ENCODE measurements around the gene PDE7B.

The PDE7B gene

DNA sequence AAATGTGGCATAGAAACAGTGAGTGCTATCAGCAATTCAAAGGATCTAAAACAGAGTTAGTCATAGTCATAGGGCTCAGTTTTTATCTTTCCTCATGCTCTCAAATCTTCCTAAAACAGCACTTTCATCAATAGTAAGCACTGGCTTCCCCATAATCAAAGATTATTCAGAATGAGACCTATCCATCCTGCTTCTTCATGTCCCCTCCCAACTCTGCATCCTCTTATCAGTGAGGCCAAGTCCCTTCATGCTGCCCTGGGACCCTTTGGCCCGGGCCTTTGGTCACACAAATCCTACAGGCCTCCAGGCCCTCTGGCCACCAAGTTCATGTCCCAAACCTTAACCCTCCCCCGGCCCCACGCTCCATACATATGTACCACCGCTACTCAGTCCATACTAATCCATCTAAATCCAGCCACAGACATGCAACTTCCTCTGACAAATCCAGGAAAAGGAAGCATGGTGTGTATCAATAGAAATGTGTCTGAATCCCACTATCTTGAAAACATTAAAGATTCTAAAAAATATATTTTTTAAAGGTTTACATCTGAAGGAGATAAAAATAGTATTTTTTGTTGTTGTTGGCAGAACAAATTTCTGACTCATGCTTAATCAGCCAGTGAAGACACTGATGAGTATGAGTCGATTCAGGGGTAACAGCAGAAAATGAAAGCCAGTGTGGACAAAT lies 143.5 kb downstream of the PDE7B start:
- H3F3A ChIP-seq (ENCODE audit: low read depth): no peaks in the 10 kb centered on the region
- H3K4me3 ChIP-seq (ENCODE audit: low read length, poor library complexity, severe bottlenecking): no peak overlapping the region
- H3K79me2 ChIP-seq (ENCODE audit: insufficient read depth, low read length): no peaks in the 10 kb centered on the region
- H3K9ac ChIP-seq (ENCODE audit: low read depth, low read length, poor library complexity, severe bottlenecking): no peak overlapping the region
- H3K36me3 ChIP-seq (ENCODE audit: insufficient read depth, low read length): no peaks in the 10 kb centered on the region
- no peaks in the 10 kb centered on the region for H3K27me3 ChIP-seq (ENCODE audit: insufficient read depth, low read length, poor library complexity, severe bottlenecking)
- no peaks in the 10 kb centered on the region for H4K20me1 ChIP-seq (ENCODE audit: insufficient read depth, low read length, poor library complexity, severe bottlenecking)
- no peaks in the 10 kb centered on the region for H3K4me1 ChIP-seq (ENCODE audit: insufficient read depth, low read length, poor library complexity, severe bottlenecking)
- TF ChIP-seq, protein P1, sequence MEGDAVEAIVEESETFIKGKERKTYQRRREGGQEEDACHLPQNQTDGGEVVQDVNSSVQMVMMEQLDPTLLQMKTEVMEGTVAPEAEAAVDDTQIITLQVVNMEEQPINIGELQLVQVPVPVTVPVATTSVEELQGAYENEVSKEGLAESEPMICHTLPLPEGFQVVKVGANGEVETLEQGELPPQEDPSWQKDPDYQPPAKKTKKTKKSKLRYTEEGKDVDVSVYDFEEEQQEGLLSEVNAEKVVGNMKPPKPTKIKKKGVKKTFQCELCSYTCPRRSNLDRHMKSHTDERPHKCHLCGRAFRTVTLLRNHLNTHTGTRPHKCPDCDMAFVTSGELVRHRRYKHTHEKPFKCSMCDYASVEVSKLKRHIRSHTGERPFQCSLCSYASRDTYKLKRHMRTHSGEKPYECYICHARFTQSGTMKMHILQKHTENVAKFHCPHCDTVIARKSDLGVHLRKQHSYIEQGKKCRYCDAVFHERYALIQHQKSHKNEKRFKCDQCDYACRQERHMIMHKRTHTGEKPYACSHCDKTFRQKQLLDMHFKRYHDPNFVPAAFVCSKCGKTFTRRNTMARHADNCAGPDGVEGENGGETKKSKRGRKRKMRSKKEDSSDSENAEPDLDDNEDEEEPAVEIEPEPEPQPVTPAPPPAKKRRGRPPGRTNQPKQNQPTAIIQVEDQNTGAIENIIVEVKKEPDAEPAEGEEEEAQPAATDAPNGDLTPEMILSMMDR (conservative IDR thresholded peaks at IDR 0.05; ENCODE audit: low read length): no peak
- TF ChIP-seq EZH2phosphoT487 (IDR thresholded peaks at IDR 0.05; ENCODE audit: borderline replicate concordance): no peak
- H3K9me2 ChIP-seq (replicated peaks; ENCODE audit: low read depth, low read length): no peaks in the 10 kb centered on the region
- no peak overlapping the region for H3K4me2 ChIP-seq (ENCODE audit: low read depth, low read length, poor library complexity, severe bottlenecking)
- no peaks in the 10 kb centered on the region; the same call in 1 of the 2 replicates for H3K9me3 ChIP-seq (ENCODE audit: insufficient read depth, low read depth, low read length)
- no peak overlapping the region for H2AFZ ChIP-seq (ENCODE audit: low read length)

DNA sequence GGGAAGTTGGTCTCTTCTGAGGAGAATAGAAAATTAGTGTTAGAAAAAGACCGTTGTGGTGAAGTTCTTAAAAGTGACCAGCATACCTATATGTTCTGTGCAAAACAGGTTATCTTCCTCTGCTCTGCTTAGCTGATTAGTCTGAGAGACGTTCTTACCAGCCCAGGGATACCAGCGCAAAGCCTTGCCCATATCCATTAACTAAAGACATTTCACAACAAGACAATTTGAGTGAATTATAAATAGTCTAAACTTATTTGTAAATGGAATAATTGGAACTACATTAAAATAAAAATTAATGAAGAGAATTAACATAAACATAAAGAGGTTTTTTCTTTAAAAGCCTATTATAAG lies 144.0 kb downstream of the PDE7B start:
- no peak overlapping the region for H3K9ac ChIP-seq (ENCODE audit: low read depth, low read length, poor library complexity, severe bottlenecking)
- no peaks in the 10 kb centered on the region for H4K20me1 ChIP-seq (ENCODE audit: insufficient read depth, low read length, poor library complexity, severe bottlenecking)
- no peaks in the 10 kb centered on the region for H3K36me3 ChIP-seq (ENCODE audit: insufficient read depth, low read length)
- H3K4me1 ChIP-seq (ENCODE audit: insufficient read depth, low read length, poor library complexity, severe bottlenecking): no peaks in the 10 kb centered on the region
- H3K27me3 ChIP-seq (ENCODE audit: insufficient read depth, low read length, poor library complexity, severe bottlenecking): no peaks in the 10 kb centered on the region
- H3K4me3 ChIP-seq (ENCODE audit: low read length, poor library complexity, severe bottlenecking): no peak overlapping the region
- H2AFZ ChIP-seq (ENCODE audit: low read length): no peak overlapping the region
- no peaks in the 10 kb centered on the region for H3K79me2 ChIP-seq (ENCODE audit: insufficient read depth, low read length)
- no peak overlapping the region for H3K4me2 ChIP-seq (ENCODE audit: low read depth, low read length, poor library complexity, severe bottlenecking)
- H3K9me2 ChIP-seq (replicated peaks; ENCODE audit: low read depth, low read length): no peaks in the 10 kb centered on the region
- TF ChIP-seq EZH2phosphoT487 (IDR thresholded peaks at IDR 0.05; ENCODE audit: borderline replicate concordance): no peak
- TF ChIP-seq, protein P1 (conservative IDR thresholded peaks at IDR 0.05; ENCODE audit: low read length): no peak
- H3K9me3 ChIP-seq (ENCODE audit: insufficient read depth, low read depth, low read length): peaks cover 5% of the 10 kb centered on the region; the same call in 1 of the 2 replicates
- no peaks in the 10 kb centered on the region for H3F3A ChIP-seq (ENCODE audit: low read depth)

DNA sequence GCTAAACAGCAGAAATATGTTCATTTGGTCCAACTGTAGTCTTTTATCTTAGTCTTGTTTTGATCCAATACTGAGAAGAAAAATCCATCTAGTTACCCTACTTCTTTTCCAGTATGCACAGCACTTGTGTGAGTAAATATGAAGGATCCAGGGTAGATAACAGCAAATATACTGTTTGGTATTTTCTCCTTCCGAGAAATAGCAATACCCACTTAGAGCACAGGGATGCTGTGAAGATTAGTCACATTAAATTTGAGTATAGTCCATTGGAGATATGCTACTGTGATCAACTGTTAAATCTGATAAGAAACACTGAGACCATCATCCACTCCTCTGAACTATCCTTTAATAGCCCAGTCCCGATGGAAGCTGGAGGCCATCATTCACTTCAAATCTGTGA lies 145.2 kb downstream of the PDE7B start:
- Histone ChIP-seq H2AFZ (ENCODE audit: low read length) (no peak overlapping the region), H3K4me1 (ENCODE audit: insufficient read depth, low read length, poor library complexity, severe bottlenecking) (no peaks in the 10 kb centered on the region), H3K4me3 (ENCODE audit: low read length, poor library complexity, severe bottlenecking) (no peak overlapping the region), H4K20me1 (ENCODE audit: insufficient read depth, low read length, poor library complexity, severe bottlenecking) (no peaks in the 10 kb centered on the region), H3K9me2 (replicated peaks; ENCODE audit: low read depth, low read length) (no peaks in the 10 kb centered on the region), H3K27me3 (ENCODE audit: insufficient read depth, low read length, poor library complexity, severe bottlenecking) (no peaks in the 10 kb centered on the region), H3K79me2 (ENCODE audit: insufficient read depth, low read length) (no peaks in the 10 kb centered on the region), H3K4me2 (ENCODE audit: low read depth, low read length, poor library complexity, severe bottlenecking) (no peak overlapping the region), H3F3A (ENCODE audit: low read depth) (no peaks in the 10 kb centered on the region), H3K36me3 (ENCODE audit: insufficient read depth, low read length) (no peaks in the 10 kb centered on the region), H3K9me3 (ENCODE audit: insufficient read depth, low read depth, low read length) (peaks cover 5% of the 10 kb centered on the region; the same call in 1 of the 2 replicates), H3K9ac (ENCODE audit: low read depth, low read length, poor library complexity, severe bottlenecking) (no peak overlapping the region)
- TF ChIP-seq, protein P1 (conservative IDR thresholded peaks at IDR 0.05; ENCODE audit: low read length): no peak
- no peak for TF ChIP-seq EZH2phosphoT487 (IDR thresholded peaks at IDR 0.05; ENCODE audit: borderline replicate concordance)
